Cardiac fibroblast (primary cell): ENCODE measurements around the gene NCMAP.
A peak's percentile ranks its signal among the peaks of the same experiment; 100 is the strongest.

Source experiments
- DNase-seq, 2 donors: peaks; one replicate each; pipeline versions ENCODE4 v3.0.0 to v3.0.0-alpha.2; 2010; ENCODE audit warnings: low read depth in 2 of 2
- H3K4me3 ChIP-seq, 2 donors: replicated peaks in 1 of 2; 1 replicate in 1 of 2; 2 replicates in 1 of 2; pipeline ENCODE4 v1.5.1; 2011; ENCODE audit warnings: low read depth in 2 of 2, low read length in 2 of 2, mild to moderate bottlenecking in 2 of 2, moderate library complexity in 1 of 2
- TF ChIP-seq, protein P1 (sequence below): IDR thresholded peaks from one replicate; pipeline ENCODE4 v1.5.1; 2011; ENCODE audit warnings: low read depth, mild to moderate bottlenecking, low read length, inconsistent platforms

Gene NCMAP

GRCh38 chr1:24636661-24637357 lies 80.9 kb downstream of the NCMAP start:
- TF ChIP-seq, protein P1, sequence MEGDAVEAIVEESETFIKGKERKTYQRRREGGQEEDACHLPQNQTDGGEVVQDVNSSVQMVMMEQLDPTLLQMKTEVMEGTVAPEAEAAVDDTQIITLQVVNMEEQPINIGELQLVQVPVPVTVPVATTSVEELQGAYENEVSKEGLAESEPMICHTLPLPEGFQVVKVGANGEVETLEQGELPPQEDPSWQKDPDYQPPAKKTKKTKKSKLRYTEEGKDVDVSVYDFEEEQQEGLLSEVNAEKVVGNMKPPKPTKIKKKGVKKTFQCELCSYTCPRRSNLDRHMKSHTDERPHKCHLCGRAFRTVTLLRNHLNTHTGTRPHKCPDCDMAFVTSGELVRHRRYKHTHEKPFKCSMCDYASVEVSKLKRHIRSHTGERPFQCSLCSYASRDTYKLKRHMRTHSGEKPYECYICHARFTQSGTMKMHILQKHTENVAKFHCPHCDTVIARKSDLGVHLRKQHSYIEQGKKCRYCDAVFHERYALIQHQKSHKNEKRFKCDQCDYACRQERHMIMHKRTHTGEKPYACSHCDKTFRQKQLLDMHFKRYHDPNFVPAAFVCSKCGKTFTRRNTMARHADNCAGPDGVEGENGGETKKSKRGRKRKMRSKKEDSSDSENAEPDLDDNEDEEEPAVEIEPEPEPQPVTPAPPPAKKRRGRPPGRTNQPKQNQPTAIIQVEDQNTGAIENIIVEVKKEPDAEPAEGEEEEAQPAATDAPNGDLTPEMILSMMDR: no peak
- DNase-seq: peak in 1 of 2 donors; percentile 38
- H3K4me3 ChIP-seq: no peak overlapping the region

GRCh38 chr1:24639094-24639493 lies 83.2 kb downstream of the NCMAP start:
- no peak for DNase-seq
- H3K4me3 ChIP-seq: no peak overlapping the region
- TF ChIP-seq, protein P1: no peak

- TF ChIP-seq, protein P1: no peak
- DNase-seq: no peak
- no peak overlapping the region for H3K4me3 ChIP-seq
Observed at GRCh38 chr1:24639881-24640280, 84.0 kb downstream of the NCMAP start.

DNA sequence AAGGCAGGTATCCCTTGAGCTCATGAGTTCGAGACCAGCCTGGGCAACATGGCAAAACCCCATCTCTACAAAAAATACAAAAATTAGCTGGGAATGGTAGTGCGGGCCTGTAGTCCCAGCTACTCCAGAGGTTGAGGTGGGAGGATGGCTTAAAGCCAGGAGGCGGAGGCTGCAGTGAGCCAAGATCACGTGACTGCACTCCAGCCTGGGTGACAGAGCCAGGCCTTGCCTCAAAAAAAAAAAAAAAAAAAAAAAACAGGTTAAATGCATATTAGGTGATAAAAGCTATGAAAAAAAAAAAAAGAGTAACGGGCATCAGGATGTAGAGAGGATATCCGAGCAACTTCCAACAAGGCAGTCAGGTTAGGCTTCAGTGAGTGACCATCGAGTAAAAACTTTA lies 84.4 kb downstream of the NCMAP start:
- TF ChIP-seq, protein P1: no peak
- H3K4me3 ChIP-seq: no peak overlapping the region
- peak; percentile 18 to 23 for DNase-seq

- H3K4me3 ChIP-seq: peak overlapping the region; percentile 49 to 51
- TF ChIP-seq, protein P1: no peak
- DNase-seq: peak; percentile 47
Observed at GRCh38 chr1:24641646-24642151, 85.8 kb downstream of the NCMAP start.

GRCh38 chr1:24642481-24643362 lies 86.8 kb downstream of the NCMAP start, which contains the start of gene SRRM1:
SRRM1 (plus strand) TSS chr1:24643302; CDS start chr1:24643327, 25 bp downstream.
- peak; percentile 100 for DNase-seq
- peak within 1 kb of the TSS; percentile 90 to 98 for H3K4me3 ChIP-seq
- TF ChIP-seq, protein P1: peak; percentile 20
